Activated CD4-positive, alpha-beta memory T cell treated with anti-CD3 and anti-CD28 coated beads, Interleukin-2, amount 10 ng/mL, durations not matched to agents 7 days and 5 days (primary cell): Measurements from ENCODE around the gene SND1. TPM values are rescaled to one million over a fixed set of nuclear protein-coding genes. Genes with fewer than 3 reads are reported as not detected.
A peak's percentile ranks its signal among the peaks of the same experiment; 100 is the strongest.

Experiments used
- CTCF ChIA-PET: fragments of 350-600 bp; sonication (Branson Sonifier 250); formaldehyde crosslinking; loops from one replicate; lab custom pipeline; 2021; ENCODE audit warnings: antibody characterized with exemption, inconsistent platforms; lab: Charles Lee
- POLR2A ChIA-PET: fragments of 350-600 bp; sonication (Branson Sonifier 250); formaldehyde crosslinking; loops from one replicate; lab custom pipeline; 2021; ENCODE audit warnings: antibody characterized with exemption; lab: Charles Lee
- DNase-seq: peaks from one replicate; pipeline ENCODE4 v3.0.0-alpha.2; 2020
- H3K27ac Mint-ChIP-seq: one replicate; pipeline ENCODE4 v1.8.0; 2021; ENCODE audit warnings: mild to moderate bottlenecking, mixed read lengths
- H3K27me3 Mint-ChIP-seq: one replicate; pipeline ENCODE4 v1.8.0; 2021; ENCODE audit warnings: mixed read lengths
- H3K36me3 Mint-ChIP-seq: one replicate; pipeline ENCODE4 v1.8.0; 2021; ENCODE audit warnings: low read depth, mixed read lengths
- H3K4me1 Mint-ChIP-seq: one replicate; pipeline ENCODE4 v1.8.0; 2021; ENCODE audit warnings: mixed read lengths
- H3K4me3 Mint-ChIP-seq: one replicate; pipeline ENCODE4 v1.8.0; 2021; ENCODE audit warnings: mild to moderate bottlenecking, mixed read lengths
- H3K9me3 Mint-ChIP-seq: one replicate; pipeline ENCODE4 v1.8.0; 2021; ENCODE audit warnings: mixed read lengths
- total RNA-seq, 2 experiments: library from RNA; stranded (reverse); gene quantifications; one replicate each; pipeline ENCODE4 v1.2.3, GENCODE V29; 2021

SND1 gene
- total RNA-seq, 2 experiments from 2014 or later = 171 to 175 TPM

GRCh38 chr7:128114806-128115205, 462.8 kb downstream of the SND1 start:
- H3K4me1 Mint-ChIP-seq = peaks cover 14% of the 10 kb centered on the region
- CTCF ChIA-PET = no interaction called here
- no peaks in the 10 kb centered on the region for H3K9me3 Mint-ChIP-seq
- no peak for DNase-seq
- POLR2A ChIA-PET = no interaction called here
- no peak overlapping the region for H3K4me3 Mint-ChIP-seq
- no peaks in the 10 kb centered on the region for H3K36me3 Mint-ChIP-seq
- no peak overlapping the region for H3K27ac Mint-ChIP-seq
- H3K27me3 Mint-ChIP-seq = no peaks in the 10 kb centered on the region

GRCh38 chr7:128115336-128115820, 463.4 kb downstream of the SND1 start:
- Mint-ChIP-seq H3K27me3 (no peaks in the 10 kb centered on the region), H3K9me3 (no peaks in the 10 kb centered on the region)
- peak; percentile 6 for DNase-seq

GRCh38 chr7:128115821-128116723, 464.1 kb downstream of the SND1 start:
- no peak overlapping the region for H3K4me3 Mint-ChIP-seq
- H3K9me3 Mint-ChIP-seq = no peaks in the 10 kb centered on the region
- no peak overlapping the region for H3K27ac Mint-ChIP-seq
- POLR2A ChIA-PET = no interaction called here
- DNase-seq = peak; percentile 9
- CTCF ChIA-PET = no interaction called here
- H3K36me3 Mint-ChIP-seq = no peaks in the 10 kb centered on the region
- H3K4me1 Mint-ChIP-seq = peaks cover 4% of the 10 kb centered on the region
- no peaks in the 10 kb centered on the region for H3K27me3 Mint-ChIP-seq

More at GRCh38 chr7:128115336-128115820, 463.4 kb downstream of the SND1 start:
- Mint-ChIP-seq H3K4me1 (peaks cover 8% of the 10 kb centered on the region), H3K36me3 (no peaks in the 10 kb centered on the region), H3K4me3 (no peak overlapping the region), H3K27ac (no peak overlapping the region)
- ChIA-PET CTCF (no interaction called here), POLR2A (no interaction called here)

- POLR2A ChIA-PET = no interaction called here
- Mint-ChIP-seq H3K27me3 (no peaks in the 10 kb centered on the region), H3K36me3 (no peaks in the 10 kb centered on the region), H3K9me3 (no peaks in the 10 kb centered on the region), H3K4me3 (no peak overlapping the region), H3K4me1 (no peaks in the 10 kb centered on the region), H3K27ac (no peak overlapping the region)
- CTCF ChIA-PET = interaction anchor here (1.9 kb wide), 1 partner anchor 19 kb away, joined by 7 read pairs; no protein-coding TSS in a partner anchor
- DNase-seq = no peak
Measured at GRCh38 chr7:128116740-128117139, 464.7 kb downstream of the SND1 start.

GRCh38 chr7:128117691-128118090, 465.7 kb downstream of the SND1 start:
- Mint-ChIP-seq H3K27me3 (peaks cover 2% of the 10 kb centered on the region), H3K36me3 (no peaks in the 10 kb centered on the region), H3K4me3 (no peak overlapping the region), H3K9me3 (no peaks in the 10 kb centered on the region), H3K4me1 (no peaks in the 10 kb centered on the region), H3K27ac (no peak overlapping the region)
- ChIA-PET POLR2A (no interaction called here), CTCF (interaction anchor here (1.0 to 1.9 kb wide), 2 partner anchors 18 to 92 kb away, joined by 3 to 7 read pairs; no protein-coding TSS in a partner anchor)
- no peak for DNase-seq

- Mint-ChIP-seq H3K4me1 (no peaks in the 10 kb centered on the region), H3K27ac (no peak overlapping the region), H3K27me3 (peaks cover 6% of the 10 kb centered on the region), H3K4me3 (no peak overlapping the region), H3K9me3 (no peaks in the 10 kb centered on the region), H3K36me3 (no peaks in the 10 kb centered on the region)
- CTCF ChIA-PET = interaction anchor here (0.6 kb wide), 1 partner anchor 215 kb away, joined by 3 read pairs; no protein-coding TSS in a partner anchor
- POLR2A ChIA-PET = no interaction called here
- DNase-seq = no peak
Measured at GRCh38 chr7:128119036-128119435, 467.0 kb downstream of the SND1 start.

GRCh38 chr7:128120116-128120515, 468.1 kb downstream of the SND1 start:
- Mint-ChIP-seq H3K27me3 (peaks cover 10% of the 10 kb centered on the region), H3K27ac (no peak overlapping the region), H3K9me3 (no peaks in the 10 kb centered on the region), H3K4me3 (no peak overlapping the region), H3K4me1 (peaks cover 5% of the 10 kb centered on the region), H3K36me3 (no peaks in the 10 kb centered on the region)
- ChIA-PET POLR2A (no interaction called here), CTCF (interaction anchor here (1.0 kb wide), 1 partner anchor 16 kb away, joined by 5 read pairs; no protein-coding TSS in a partner anchor)
- no peak for DNase-seq

- no peaks in the 10 kb centered on the region for H3K36me3 Mint-ChIP-seq
- peaks cover 13% of the 10 kb centered on the region for H3K27me3 Mint-ChIP-seq
- ChIA-PET CTCF (interaction anchor here (1.0 kb wide), 1 partner anchor 15 kb away, joined by 5 read pairs; no protein-coding TSS in a partner anchor), POLR2A (no interaction called here)
- no peak for DNase-seq
- no peak overlapping the region for H3K4me3 Mint-ChIP-seq
- H3K9me3 Mint-ChIP-seq = no peaks in the 10 kb centered on the region
- no peak overlapping the region for H3K27ac Mint-ChIP-seq
- peaks cover 6% of the 10 kb centered on the region for H3K4me1 Mint-ChIP-seq
Measured at GRCh38 chr7:128120976-128121490, 469.0 kb downstream of the SND1 start.

- ChIA-PET CTCF (no interaction called here), POLR2A (no interaction called here)
- no peaks in the 10 kb centered on the region for H3K9me3 Mint-ChIP-seq
- peaks cover 16% of the 10 kb centered on the region for H3K27me3 Mint-ChIP-seq
- H3K36me3 Mint-ChIP-seq = no peaks in the 10 kb centered on the region
- H3K4me1 Mint-ChIP-seq = peaks cover 6% of the 10 kb centered on the region
- no peak overlapping the region for H3K4me3 Mint-ChIP-seq
- H3K27ac Mint-ChIP-seq = no peak overlapping the region
- DNase-seq = no peak
Measured at GRCh38 chr7:128121711-128122530, 469.9 kb downstream of the SND1 start.

GRCh38 chr7:128122576-128123290, 470.7 kb downstream of the SND1 start:
- Mint-ChIP-seq H3K36me3 (no peaks in the 10 kb centered on the region), H3K9me3 (no peaks in the 10 kb centered on the region), H3K27ac (no peak overlapping the region), H3K27me3 (peaks cover 18% of the 10 kb centered on the region), H3K4me1 (peaks cover 6% of the 10 kb centered on the region), H3K4me3 (no peak overlapping the region)
- CTCF ChIA-PET = interaction anchor here (1.3 kb wide), 1 partner anchor 87 kb away, joined by 3 read pairs; no protein-coding TSS in a partner anchor
- DNase-seq = no peak
- POLR2A ChIA-PET = no interaction called here

- no peaks in the 10 kb centered on the region for H3K36me3 Mint-ChIP-seq
- H3K4me3 Mint-ChIP-seq = no peak overlapping the region
- no peaks in the 10 kb centered on the region for H3K9me3 Mint-ChIP-seq
- CTCF ChIA-PET = interaction anchor here (0.7 to 1.3 kb wide), 2 partner anchors 12 to 86 kb away, joined by 3 read pairs; no protein-coding TSS in a partner anchor
- H3K4me1 Mint-ChIP-seq = peaks cover 6% of the 10 kb centered on the region
- H3K27ac Mint-ChIP-seq = no peak overlapping the region
- H3K27me3 Mint-ChIP-seq = peaks cover 20% of the 10 kb centered on the region
- POLR2A ChIA-PET = interaction anchor here (1.2 kb wide), 1 partner anchor 20 kb away, joined by 4 read pairs; no protein-coding TSS in a partner anchor
- no peak for DNase-seq
Measured at GRCh38 chr7:128123291-128124037, 471.5 kb downstream of the SND1 start.
